HepG2 (cell line): Measurements from ENCODE around the gene METAP1D. TPM values are rescaled to one million over a fixed set of nuclear protein-coding genes. Genes with fewer than 3 reads are reported as not detected.

Experiments used
- AKNA ChIP-seq: sonication (generic); formaldehyde crosslinking; IDR thresholded peaks from 2 replicates; pipeline ENCODE4 v1.4.0; 2020; ENCODE audit warnings: missing genetic modification reagents, borderline replicate concordance
- ARNT ChIP-seq: fragments of 450-650 bp; IDR thresholded peaks from 2 replicates; pipeline ENCODE4 v1.6.1; 2017
- ATF6 ChIP-seq: sonication (generic); formaldehyde crosslinking; conservative IDR thresholded peaks from 2 replicates; pipeline ENCODE4 v1.4.0; 2020; ENCODE audit warnings: missing genetic modification reagents
- CBFB ChIP-seq: sonication (generic); formaldehyde crosslinking; IDR thresholded peaks from 2 replicates; pipeline ENCODE4 v1.4.0; 2020; ENCODE audit warnings: missing genetic modification reagents
- CBX5 ChIP-seq: sonication (generic); formaldehyde crosslinking; IDR thresholded peaks from 2 replicates; pipeline ENCODE4 v1.4.0; 2020; ENCODE audit warnings: missing genetic modification reagents, borderline replicate concordance
- CREBL2 ChIP-seq: sonication (generic); formaldehyde crosslinking; IDR thresholded peaks from 2 replicates; pipeline ENCODE4 v1.8.1; 2023; ENCODE audit warnings: missing genetic modification reagents, mild to moderate bottlenecking, borderline replicate concordance
- CSRNP1 ChIP-seq: sonication (generic); formaldehyde crosslinking; IDR thresholded peaks from 2 replicates; pipeline ENCODE4 v1.8.1; 2023; ENCODE audit warnings: mild to moderate bottlenecking, missing genetic modification reagents
- HMG20B ChIP-seq: conservative IDR thresholded peaks from 2 replicates; pipeline ENCODE4 v1.6.1; 2016; ENCODE audit warnings: missing genetic modification reagents, missing compliant biosample characterization
- POGK ChIP-seq: sonication (generic); formaldehyde crosslinking; conservative IDR thresholded peaks from 2 replicates; pipeline ENCODE4 v1.8.0; 2022; ENCODE audit warnings: mild to moderate bottlenecking, moderate library complexity, missing genetic modification reagents
- ZBTB14 ChIP-seq: sonication (generic); formaldehyde crosslinking; IDR thresholded peaks from 2 replicates; pipeline ENCODE4 v1.4.0; 2020; ENCODE audit warnings: missing genetic modification reagents
- ZFP91 ChIP-seq: sonication (generic); formaldehyde crosslinking; IDR thresholded peaks from 2 replicates; pipeline ENCODE4 v1.9.0; 2022; ENCODE audit warnings: missing genetic modification reagents, mild to moderate bottlenecking, borderline replicate concordance
- ZNF841 ChIP-seq: sonication (generic); formaldehyde crosslinking; IDR thresholded peaks from 2 replicates; pipeline ENCODE4 v1.8.1; 2023; ENCODE audit warnings: missing genetic modification reagents, borderline replicate concordance
- polyA plus RNA-seq, 8 experiments: library from polyadenylated mRNA; depleted of rRNA in 3 of 8; stranded (reverse) in 7 of 8; unstranded in 1 of 8; fragments of >200 nt; fragmentation: Illumina TruSeq in 4 of 8; extraction: Trizol in 4 of 8; gene quantifications; 2 replicates each; pipeline versions ENCODE4 v1.2.1 to v1.2.3, GENCODE V29; 2011 to 2016; ENCODE audit warnings: low read depth in 4 of 8, missing spikeins in 1 of 8, mixed read lengths in 1 of 8; ENCODE audit not compliant: insufficient read depth in 1 of 8
- total RNA-seq, 5 experiments: library from RNA; depleted of rRNA; stranded (reverse); fragments of >200 nt; fragmentation: Illumina TruSeq; extraction: Trizol; gene quantifications; 2 replicates each; pipeline ENCODE4 v1.2.3, GENCODE V29; 2016; ENCODE audit warnings: low read depth in 1 of 5

Gene METAP1D
- total and polyA plus RNA-seq, 2 of the 13 experiments (the other 11 are each of a cell fraction or from before 2014, with no cell fraction given), result 14.7 to 21.6 TPM

- TF ChIP-seq CREBL2 (CRISPR knock-in tag), result no peak
- 0 out of 2 replicates have a peak, but pooled peaks have one; percentile 44 for TF ChIP-seq POGK (CRISPR knock-in tag)
- TF ChIP-seq CBFB (CRISPR knock-in tag), result peak; percentile 55; the same call in 1 of the 2 replicates
- TF ChIP-seq CSRNP1 (CRISPR knock-in tag), result no peak
- TF ChIP-seq ZFP91, result peak; percentile 46
- 0 out of 2 replicates have a peak, but pooled peaks have one; percentile 50 for TF ChIP-seq CBX5 (CRISPR knock-in tag)
- no peak for TF ChIP-seq AKNA (CRISPR knock-in tag)
- TF ChIP-seq ARNT, result no peak
- TF ChIP-seq HMG20B (CRISPR knock-in tag), result no peak
- 0 out of 2 replicates have a peak, but pooled peaks have one; percentile 28 for TF ChIP-seq ATF6 (CRISPR knock-in tag)
- TF ChIP-seq ZNF841 (CRISPR knock-in tag), result no peak
- peak; percentile 44; the same call in 1 of the 2 replicates for TF ChIP-seq ZBTB14
These were observed 85.1 kb downstream of the METAP1D start (continued) for GRCh38 chr2:172084645-172085459.
